Heart right ventricle (tissue), 16 donors: ENCODE results near the gene PCDHA7. TPM values are rescaled to one million over a fixed set of nuclear protein-coding genes. Genes with fewer than 3 reads are reported as not detected.
A peak's percentile ranks its signal among the peaks of the same experiment; 100 is the strongest.
"Not testable (repeated sequence)": the region's sequence is repeated elsewhere in the genome, so short reads cannot be mapped to it uniquely, and the experiment has no call there.

Source experiments
- ATAC-seq, 8 donors: fragments of 200-7000 bp; cut with Tn5 transposase; one replicate each; pipeline ENCODE4 v1.9.1; 2020; ENCODE audit warnings: mild to moderate bottlenecking in 8 of 8, moderate library complexity in 8 of 8, moderate number of reproducible peaks in 1 of 8
- DNase-seq, 2 donors: peaks; one replicate each; pipeline ENCODE4 v3.0.0-alpha.2; 2020
- H3K27ac ChIP-seq, 10 donors: fragments of 200-600 bp; sonication (generic) in 2 of 10; one replicate each; pipeline versions ENCODE4 v1.5.0 to v1.8.0; 2020 to 2022; ENCODE audit warnings: mild to moderate bottlenecking in 3 of 10
- H3K27me3 ChIP-seq, 7 donors: fragments of 200-600 bp; one replicate each; pipeline ENCODE4 v1.8.0; 2021 to 2022; ENCODE audit warnings: mild to moderate bottlenecking in 2 of 7
- H3K36me3 ChIP-seq, 9 donors: fragments of 200-600 bp; sonication (generic) in 1 of 9; one replicate each; pipeline versions ENCODE4 v1.5.0 to v1.8.0; 2020 to 2022; ENCODE audit warnings: mild to moderate bottlenecking in 2 of 9
- H3K4me1 ChIP-seq, 9 donors: fragments of 200-600 bp; sonication (generic) in 1 of 9; one replicate each; pipeline versions ENCODE4 v1.5.0 to v1.8.0; 2020 to 2022; ENCODE audit warnings: mild to moderate bottlenecking in 4 of 9
- H3K4me3 ChIP-seq, 10 donors: fragments of 200-600 bp; sonication (generic) in 2 of 10; one replicate each; pipeline versions ENCODE4 v1.5.0 to v1.8.0; 2020 to 2022; ENCODE audit warnings: mild to moderate bottlenecking in 7 of 10, moderate library complexity in 2 of 10
- H3K9me3 ChIP-seq, 11 donors: fragments of 200-600 bp in 10 of 11; sonication (generic) in 2 of 11; one replicate each; pipeline versions ENCODE4 v1.5.0 to v1.8.0; 2013 to 2022; ENCODE audit warnings: mild to moderate bottlenecking in 2 of 11, control low read depth in 1 of 11, moderate library complexity in 1 of 11
- CTCF ChIP-seq, 9 donors: fragments of 200-600 bp; sonication (generic) in 2 of 9; IDR thresholded peaks; one replicate each; pipeline versions ENCODE4 v1.5.0 to v1.8.0; 2021 to 2022; ENCODE audit warnings: antibody characterized with exemption in 9 of 9, mild to moderate bottlenecking in 5 of 9, moderate library complexity in 1 of 9
- WGBS, 2 donors: extraction: QIAGEN DNeasy Blood & Tissue Kit; methylation state at CpG; one replicate each; pipeline ENCODE4 v1.1.7; 2013; ENCODE audit warnings: inconsistent platforms in 1 of 2; 5-methylcytosine and 5-hydroxymethylcytosine counted together
- intact Hi-C, 10 donors: fragments of 100-400 bp; cut with DNase I; formaldehyde crosslinking; loops; one replicate each; pipeline versions ENCODE4 v1.11.1 to v1.14.2; 2022
- long read RNA-seq, 3 donors: library from polyadenylated mRNA; unstranded; transcript quantifications; one replicate each; pipeline ENCODE4 v2.0.0, GENCODE V29; 2020 to 2021
- polyA plus RNA-seq, 2 donors: library from polyadenylated mRNA; stranded (reverse); fragments of 200-250 nt; gene quantifications; one replicate each; pipeline ENCODE4 v1.2.3, GENCODE V29; 2013
- total RNA-seq, 10 donors: library from RNA; stranded (reverse); fragmentation: NEBNext Ultra II Directional in 3 of 10; extraction: Animal tissue kit (Norgen Biotek cat#: 25700) in 3 of 10; gene quantifications; one replicate each; pipeline versions ENCODE4 v1.2.1 to v1.2.4, GENCODE V29; 2021 to 2023
- donor health status: Arrhythmogenic right ventricular cardiomyopathy.
- donor health status: ischemic (EF 13 %, LVEDD 7.1; RV severe dilation, severe dysfunction).
- donor health status: healthy with polysubstance abuse.
- donor health status: DM: no; HTN: yes; CAD: no.
- donor health status: DM: no; HTN: no; CAD: no.
- donor health status: ischemic (EF 25% LVEDD 6.9; RV normal size, moderate dysfunction).
- donor health status: ischemic (EF 25% LVEDD 5.7; RV mildly dilated, moderate dysfunction).
- donor health status: healthy.
- donor health status: DM: yes; HTN: yes; CAD: no.
- donor health status: Ischemic cardiomyopathy.
- donor health status: ischemic (EF 35%, LVEDD 5.7; RV mildly dilated, moderate dysfunction).
- donor health status: nonischemic (EF 11% LVEDD 7.7; RV severe dilation, severe dysfunction).
- donor health status: DM: yes; HTN: yes; CAD: no.
- donor health status: PGD.
- donor health status: ischemic (EF 29% LVEDD 5.4; RV normal size, mild dysfunction).
- donor health status: nonischemic (EF 23%, LVEDD 6.1; RV moderate dilation, normal function).

The PCDHA7 gene
- total RNA-seq (under 1 TPM in 3 of 10 donors, not detected in 7; 0.07 to 0.15 (median 0.11) TPM), polyA plus RNA-seq (under 1 TPM in 1 of 2 donors, not detected in 1; 0.01 TPM)
- long read RNA-seq, donor 1: 0 reads
- long read RNA-seq, donor 2: 0 reads
- long read RNA-seq, donor 3: 0 reads

DNA sequence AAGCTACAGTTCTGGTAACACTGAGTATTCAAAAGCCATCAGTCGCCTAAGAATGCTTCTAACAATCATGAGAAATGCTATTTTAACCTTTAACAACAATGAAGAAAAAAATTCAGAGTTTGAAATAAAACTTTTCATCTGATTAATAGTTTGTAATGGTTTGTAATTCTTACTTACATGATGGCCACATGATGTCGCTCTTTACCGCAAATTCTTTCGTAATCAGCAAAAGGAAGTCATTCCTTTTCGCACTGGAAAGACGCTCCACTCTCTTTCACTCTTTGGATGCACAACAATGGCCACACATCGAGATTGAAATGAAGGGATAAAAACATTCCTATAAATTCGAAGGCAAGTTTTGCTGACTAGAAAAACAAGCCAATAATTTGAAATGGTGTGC lies at the start of gene PCDHA7:
Gene PCDHA7 (plus strand): TSS at position 277 of the 400 bp plus-strand sequence. CDS start 115 bp downstream, at position 392.
- peaks cover 0 to 93% (median 54%) of the 10 kb centered on the region in 7 donors for H3K27me3 ChIP-seq
- peaks cover 0 to 62% (median 20%) of the 10 kb centered on the region in 11 donors for H3K9me3 ChIP-seq
- H3K4me3 ChIP-seq: peak within 1 kb of the TSS in 2 of 10 donors; percentile 32 to 38
- H3K27ac ChIP-seq: no peak within 1 kb of the TSS
- H3K36me3 ChIP-seq: no peaks in the 10 kb centered on the region
- WGBS, 2 donors: 6 to 12% methylated on average over 8 of the region's 8 CpGs
- ATAC-seq: no peak
- intact Hi-C loops: loop anchor here in 2 of 10 donors (5.0 to 10.0 kb wide), 2 partner anchors 208 to 211 kb away; no protein-coding TSS in a partner anchor
- TF ChIP-seq CTCF (IDR thresholded peaks at IDR 0.05): peak in 3 of 9 donors; percentile 18 to 37 (median 24)
- H3K4me1 ChIP-seq: no peaks in the 10 kb centered on the region
- DNase-seq: no peak

GRCh38 chr5:140785905-140786686 lies 48.0 kb upstream of the PCDHA7 start, which contains the start of gene PCDHA1:
TSS of gene PCDHA1 (plus strand) at chr5:140786140.
- 16 to 17% methylated on average over 29 of the region's 29 CpGs for WGBS, 2 donors
- Histone ChIP-seq H3K27ac (no peak within 1 kb of the TSS), H3K4me1 (no peaks in the 10 kb centered on the region), H3K4me3 (no peak within 1 kb of the TSS), H3K9me3 (peaks cover 0 to 99% (median 38%) of the 10 kb centered on the region in 11 donors), H3K36me3 (no peaks in the 10 kb centered on the region), H3K27me3 (peaks cover 0 to 51% (median 31%) of the 10 kb centered on the region in 7 donors)
- TF ChIP-seq CTCF (IDR thresholded peaks at IDR 0.05): no peak
- intact Hi-C loops: no loop called here
- no peak for DNase-seq
- no peak for ATAC-seq

DNA sequence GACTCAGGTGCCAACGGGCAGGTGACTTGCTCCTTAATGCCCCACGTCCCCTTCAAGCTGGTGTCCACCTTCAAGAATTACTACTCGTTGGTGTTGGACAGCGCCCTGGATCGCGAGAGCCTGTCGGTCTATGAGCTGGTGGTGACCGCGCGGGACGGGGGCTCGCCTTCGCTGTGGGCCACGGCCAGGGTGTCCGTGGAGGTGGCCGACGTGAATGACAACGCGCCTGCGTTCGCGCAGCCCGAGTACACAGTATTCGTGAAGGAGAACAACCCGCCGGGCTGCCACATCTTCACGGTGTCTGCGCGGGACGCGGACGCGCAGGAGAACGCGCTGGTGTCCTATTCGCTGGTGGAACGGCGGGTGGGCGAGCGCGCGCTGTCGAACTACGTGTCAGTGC lies 46.6 kb upstream of the PCDHA7 start:
- Histone ChIP-seq H3K9me3 (peaks cover 0 to 99% (median 38%) of the 10 kb centered on the region in 11 donors), H3K27me3 (peaks cover 0 to 51% (median 31%) of the 10 kb centered on the region in 7 donors)
- 31 to 34% methylated on average over 44 of the region's 44 CpGs for WGBS, 2 donors
- ATAC-seq, DNase-seq, H3K36me3 ChIP-seq, H3K4me3 ChIP-seq, H3K4me1 ChIP-seq, H3K27ac ChIP-seq, intact Hi-C loops: not testable (repeated sequence)

- H3K27me3 ChIP-seq: peaks cover 0 to 51% (median 31%) of the 10 kb centered on the region in 7 donors
- H3K4me3 ChIP-seq, DNase-seq, intact Hi-C loops, H3K27ac ChIP-seq, ATAC-seq, H3K36me3 ChIP-seq, H3K4me1 ChIP-seq: not testable (repeated sequence)
- WGBS, 2 donors: 26 to 36% methylated on average over 67 to 70 of the region's 70 CpGs
- H3K9me3 ChIP-seq: peaks cover 0 to 99% (median 34%) of the 10 kb centered on the region in 11 donors
Measured at GRCh38 chr5:140787849-140788504, 46.1 kb upstream of the PCDHA7 start.

- Histone ChIP-seq H3K36me3 (no peaks in the 10 kb centered on the region), H3K27me3 (peaks cover 0 to 61% (median 37%) of the 10 kb centered on the region in 7 donors), H3K27ac (no peak overlapping the region), H3K4me3 (no peak overlapping the region), H3K4me1 (no peaks in the 10 kb centered on the region), H3K9me3 (peaks cover 0 to 99% (median 25%) of the 10 kb centered on the region in 11 donors)
- 21 to 41% methylated on average over 2 of the region's 2 CpGs for WGBS, 2 donors
- intact Hi-C loops: no loop called here
- no peak for DNase-seq
- no peak for TF ChIP-seq CTCF (IDR thresholded peaks at IDR 0.05)
- no peak for ATAC-seq
Measured at GRCh38 chr5:140791089-140791488, 43.0 kb upstream of the PCDHA7 start.
